ACC112 (cell line): Measurements from ENCODE around the gene ZNF384.

Experiments
- H2AFZ ChIP-seq: fragments of 200-600 bp; sonication (generic); one replicate; pipeline ENCODE4 v1.6.0; 2017; ENCODE audit warnings: antibody characterized with exemption, low read length; ENCODE audit not compliant: unreplicated experiment
- H3K27ac ChIP-seq: fragments of 200-600 bp; sonication (generic); 2 replicates; pipeline ENCODE4 v1.5.1; 2014; ENCODE audit warnings: low read depth, mild to moderate bottlenecking, antibody characterized with exemption, low read length, moderate library complexity
- H3K27me3 ChIP-seq: fragments of 200-600 bp; sonication (generic); 2 replicates; pipeline ENCODE4 v1.6.1; 2014; ENCODE audit warnings: mild to moderate bottlenecking, antibody characterized with exemption, low read length, moderate library complexity, mixed read lengths; ENCODE audit not compliant: insufficient read depth
- H3K36me3 ChIP-seq: fragments of 200-600 bp; sonication (generic); 2 replicates; pipeline ENCODE4 v1.6.1; 2016; ENCODE audit warnings: mild to moderate bottlenecking, antibody characterized with exemption, low read length, moderate library complexity, mixed read lengths; ENCODE audit not compliant: insufficient read depth
- H3K4me1 ChIP-seq: fragments of 200-600 bp; sonication (generic); one replicate; pipeline ENCODE4 v1.6.1; 2016; ENCODE audit warnings: low read length, mixed read lengths; ENCODE audit not compliant: insufficient read depth, unreplicated experiment, control insufficient read depth
- H3K4me3 ChIP-seq: fragments of 200-600 bp; sonication (generic); 2 replicates; pipeline ENCODE4 v1.5.1; 2014; ENCODE audit warnings: mild to moderate bottlenecking, low read depth, low read length
- H3K79me2 ChIP-seq: fragments of 200-600 bp; sonication (generic); one replicate; pipeline ENCODE4 v1.6.0; 2016; ENCODE audit warnings: low read length; ENCODE audit not compliant: control insufficient read depth, unreplicated experiment, insufficient read depth

ZNF384 gene

GRCh38 chr12:6698352-6699046 is 9.3 kb upstream of the ZNF384 start:
- Histone ChIP-seq H3K27ac (no peak overlapping the region), H3K4me1 (peaks cover 6% of the 10 kb centered on the region), H3K36me3 (no peaks in the 10 kb centered on the region), H3K4me3 (no peak overlapping the region), H3K79me2 (no peaks in the 10 kb centered on the region), H2AFZ (no peak overlapping the region), H3K27me3 (peaks cover 38% of the 10 kb centered on the region)

GRCh38 chr12:6697584-6698351 is 8.6 kb upstream of the ZNF384 start:
- H3K4me1 ChIP-seq: peaks cover 6% of the 10 kb centered on the region

GRCh38 chr12:6696690-6697583 is 7.8 kb upstream of the ZNF384 start:
- H3K27ac ChIP-seq: no peak overlapping the region
- H3K36me3 ChIP-seq: no peaks in the 10 kb centered on the region
- H3K27me3 ChIP-seq: peaks cover 30% of the 10 kb centered on the region
- peaks cover 6% of the 10 kb centered on the region for H3K4me1 ChIP-seq
- no peaks in the 10 kb centered on the region for H3K79me2 ChIP-seq
- no peak overlapping the region for H2AFZ ChIP-seq
- no peak overlapping the region for H3K4me3 ChIP-seq

More at GRCh38 chr12:6697584-6698351, 8.6 kb upstream of the ZNF384 start:
- H3K4me3 ChIP-seq: no peak overlapping the region
- no peaks in the 10 kb centered on the region for H3K79me2 ChIP-seq
- no peak overlapping the region for H3K27ac ChIP-seq
- no peaks in the 10 kb centered on the region for H3K36me3 ChIP-seq
- H2AFZ ChIP-seq: no peak overlapping the region
- H3K27me3 ChIP-seq: peaks cover 35% of the 10 kb centered on the region

GRCh38 chr12:6695313-6696045 is 6.3 kb upstream of the ZNF384 start:
- no peak overlapping the region for H2AFZ ChIP-seq
- H3K79me2 ChIP-seq: peaks cover 3% of the 10 kb centered on the region
- no peaks in the 10 kb centered on the region for H3K36me3 ChIP-seq
- H3K27ac ChIP-seq: no peak overlapping the region
- peaks cover 12% of the 10 kb centered on the region for H3K4me1 ChIP-seq
- peaks cover 16% of the 10 kb centered on the region for H3K27me3 ChIP-seq
- H3K4me3 ChIP-seq: no peak overlapping the region

GRCh38 chr12:6694701-6695100 is 5.5 kb upstream of the ZNF384 start:
- Histone ChIP-seq H2AFZ (no peak overlapping the region), H3K79me2 (peaks cover 11% of the 10 kb centered on the region), H3K4me1 (peaks cover 15% of the 10 kb centered on the region), H3K27ac (no peak overlapping the region), H3K4me3 (no peak overlapping the region), H3K36me3 (no peaks in the 10 kb centered on the region), H3K27me3 (peaks cover 11% of the 10 kb centered on the region)

GRCh38 chr12:6693832-6694355 is 4.7 kb upstream of the ZNF384 start:
- Histone ChIP-seq H3K4me3 (no peak overlapping the region), H3K4me1 (peaks cover 15% of the 10 kb centered on the region), H3K79me2 (peaks cover 11% of the 10 kb centered on the region), H3K27ac (no peak overlapping the region), H2AFZ (no peak overlapping the region), H3K27me3 (0 out of 2 replicates have a peak, but pooled peaks cover 5% of the 10 kb centered on the region), H3K36me3 (no peaks in the 10 kb centered on the region)

- peaks cover 11% of the 10 kb centered on the region for H3K4me1 ChIP-seq
- no peaks in the 10 kb centered on the region for H3K36me3 ChIP-seq
- no peaks in the 10 kb centered on the region for H3K27me3 ChIP-seq
- peaks cover 20% of the 10 kb centered on the region for H3K79me2 ChIP-seq
- no peak overlapping the region for H3K27ac ChIP-seq
- H2AFZ ChIP-seq: no peak overlapping the region
- no peak overlapping the region for H3K4me3 ChIP-seq
Measured at GRCh38 chr12:6692888-6693287, 3.7 kb upstream of the ZNF384 start.

GRCh38 chr12:6691473-6691872 is 2.3 kb upstream of the ZNF384 start:
- H3K4me3 ChIP-seq: no peak overlapping the region
- peaks cover 34% of the 10 kb centered on the region for H3K79me2 ChIP-seq
- no peak overlapping the region for H3K27ac ChIP-seq
- H3K36me3 ChIP-seq: no peaks in the 10 kb centered on the region
- H3K27me3 ChIP-seq: no peaks in the 10 kb centered on the region
- peaks cover 23% of the 10 kb centered on the region for H3K4me1 ChIP-seq
- H2AFZ ChIP-seq: no peak overlapping the region

GRCh38 chr12:6688543-6688998 is 604 bp downstream of the ZNF384 start:
- Histone ChIP-seq H3K27ac (peak overlapping the region; percentile 85), H3K4me3 (peak overlapping the region; percentile 92), H3K79me2 (peaks cover 62% of the 10 kb centered on the region), H3K4me1 (peaks cover 31% of the 10 kb centered on the region), H2AFZ (no peak overlapping the region), H3K27me3 (no peaks in the 10 kb centered on the region), H3K36me3 (no peaks in the 10 kb centered on the region)

GRCh38 chr12:6685814-6686213 is 3.4 kb downstream of the ZNF384 start:
- Histone ChIP-seq H3K4me1 (peaks cover 25% of the 10 kb centered on the region), H3K4me3 (no peak overlapping the region), H2AFZ (no peak overlapping the region), H3K36me3 (no peaks in the 10 kb centered on the region), H3K79me2 (peaks cover 86% of the 10 kb centered on the region), H3K27me3 (no peaks in the 10 kb centered on the region), H3K27ac (no peak overlapping the region)
